ENCODE measurements around the gene GRID1. TPM values are rescaled to one million over a fixed set of nuclear protein-coding genes. Genes with fewer than 3 reads are reported as not detected.
A peak's percentile ranks its signal among the peaks of the same experiment; 100 is the strongest.

GRID1 gene
- total and polyA plus RNA-seq, 9 of the 15 experiments (the other 6 are each of a cell fraction or from before 2014, with no cell fraction given) = 0.01 to 7.2 (median 1.2) TPM

GRCh38 chr10:86164960-86165630 is 201.5 kb downstream of the GRID1 start (continued):
- TF ChIP-seq TGIF2 (CRISPR knock-in tag; IDR thresholded peaks at IDR 0.05) = no peak
- no peak for TF ChIP-seq ZBTB2 (IDR thresholded peaks at IDR 0.05)

- Histone ChIP-seq H3K9me3 (replicated peaks; ENCODE audit: control insufficient read depth, insufficient read depth, low read depth, low read length) (no peaks in the 10 kb centered on the region), H3K27me3 (ENCODE audit: control insufficient read depth in 2 of 2, insufficient read depth in 2 of 2, low read length in 2 of 2) (peaks cover 0 to 5% of the 10 kb centered on the region in 2 experiments; a peak in 1 of 5 replicates), H3K79me2 (ENCODE audit: control insufficient read depth, insufficient read depth, low read length) (no peaks in the 10 kb centered on the region), H4K20me1 (replicated peaks; ENCODE audit: control insufficient read depth, insufficient read depth, low read length) (no peaks in the 10 kb centered on the region), H3K9ac (ENCODE audit: insufficient read depth in 1 of 2, low read depth in 2 of 2, low read length in 2 of 2) (no peak overlapping the region), H3K27ac (ENCODE audit: extremely low read depth, low read depth, low read length) (no peak overlapping the region), H3K36me3 (ENCODE audit: control insufficient read depth, insufficient read depth, low read length) (no peaks in the 10 kb centered on the region), H2AFZ (ENCODE audit: low read depth, low read length) (no peak overlapping the region), H3K4me2 (ENCODE audit: insufficient read depth, low read length) (no peak overlapping the region), H3K4me1 (replicated peaks in 1 of 2; ENCODE audit: control insufficient read depth in 2 of 2, insufficient read depth in 2 of 2, low read length in 2 of 2) (no peaks in the 10 kb centered on the region), H3K9me1 (ENCODE audit: control insufficient read depth, insufficient read depth, low read length) (no peaks in the 10 kb centered on the region), H3K4me3 (no peak overlapping the region)
- TF ChIP-seq CEBPG (CRISPR knock-in tag; IDR thresholded peaks at IDR 0.05) (no peak), CEBPG (tag; conservative IDR thresholded peaks at IDR 0.05 in 1 of 2, IDR thresholded peaks at IDR 0.05 in 1 of 2) (peak in 1 of 2 experiments; percentile 86; a peak in 2 of 4 replicates), TRIM28 (IDR thresholded peaks at IDR 0.05) (no peak), ZNF512 (tag; IDR thresholded peaks at IDR 0.05) (no peak), CEBPB (tag; IDR thresholded peaks at IDR 0.05) (peak; percentile 79)
- WGBS (ENCODE audit: insufficient coverage, low coverage, missing lambda C conversion rate) = 0% methylated on average over 4 of the region's 6 CpGs
- no peak for FAIRE-seq
- in situ Hi-C loops (cut with MboI) = no loop called here
- DNase-seq (ENCODE audit: extremely low read depth in 1 of 4, low spot score in 3 of 4) = no peak
- intact Hi-C loops (cut with micrococcal nuclease) = no loop called here
- no TSS peak for BruUV-seq (replicated peaks)
- no peak for ATAC-seq
- CTCF ChIA-PET (ENCODE audit: low intra/inter-chr PET ratio) = no interaction called here
- POLR2A ChIA-PET = no interaction called here
Measured at GRCh38 chr10:86164174-86164774, 202.3 kb downstream of the GRID1 start.
